ENCODE data around the gene PIK3AP1.
"Not testable (repeated sequence)": the region's sequence is repeated elsewhere in the genome, so short reads cannot be mapped to it uniquely, and the experiment has no call there.

DNA sequence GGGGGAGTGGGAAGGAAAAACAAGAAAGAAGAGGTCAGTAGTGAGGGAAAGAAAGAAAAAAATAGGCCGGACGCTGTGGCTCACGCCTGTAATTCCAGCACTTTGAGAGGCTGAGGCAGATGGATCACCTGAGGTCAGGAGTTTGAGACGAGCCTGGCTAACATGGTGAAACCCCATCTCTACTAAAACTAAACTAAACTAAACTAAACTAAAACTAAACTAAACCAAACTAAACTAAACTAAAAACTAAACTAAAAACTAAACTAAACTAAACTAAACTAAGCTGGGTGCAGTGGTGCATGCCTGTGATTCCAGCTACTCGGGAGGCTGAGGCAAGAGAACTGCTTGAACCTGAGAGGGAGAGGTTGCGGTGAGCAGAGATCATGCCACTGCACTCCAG is 22.0 kb downstream of the PIK3AP1 start:
- TF ChIP-seq, protein P1, sequence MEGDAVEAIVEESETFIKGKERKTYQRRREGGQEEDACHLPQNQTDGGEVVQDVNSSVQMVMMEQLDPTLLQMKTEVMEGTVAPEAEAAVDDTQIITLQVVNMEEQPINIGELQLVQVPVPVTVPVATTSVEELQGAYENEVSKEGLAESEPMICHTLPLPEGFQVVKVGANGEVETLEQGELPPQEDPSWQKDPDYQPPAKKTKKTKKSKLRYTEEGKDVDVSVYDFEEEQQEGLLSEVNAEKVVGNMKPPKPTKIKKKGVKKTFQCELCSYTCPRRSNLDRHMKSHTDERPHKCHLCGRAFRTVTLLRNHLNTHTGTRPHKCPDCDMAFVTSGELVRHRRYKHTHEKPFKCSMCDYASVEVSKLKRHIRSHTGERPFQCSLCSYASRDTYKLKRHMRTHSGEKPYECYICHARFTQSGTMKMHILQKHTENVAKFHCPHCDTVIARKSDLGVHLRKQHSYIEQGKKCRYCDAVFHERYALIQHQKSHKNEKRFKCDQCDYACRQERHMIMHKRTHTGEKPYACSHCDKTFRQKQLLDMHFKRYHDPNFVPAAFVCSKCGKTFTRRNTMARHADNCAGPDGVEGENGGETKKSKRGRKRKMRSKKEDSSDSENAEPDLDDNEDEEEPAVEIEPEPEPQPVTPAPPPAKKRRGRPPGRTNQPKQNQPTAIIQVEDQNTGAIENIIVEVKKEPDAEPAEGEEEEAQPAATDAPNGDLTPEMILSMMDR (IDR thresholded peaks at IDR 0.05 in 2 of 3, conservative IDR thresholded peaks at IDR 0.05 in 1 of 3; ENCODE audit: borderline replicate concordance in 1 of 3, insufficient read depth in 1 of 3, low read depth in 2 of 3, low read length in 2 of 3): not testable (repeated sequence)
- not testable (repeated sequence) for TF ChIP-seq RAD21 (IDR thresholded peaks at IDR 0.05; ENCODE audit: low read depth); POLR2A (IDR thresholded peaks at IDR 0.05; ENCODE audit: borderline replicate concordance, extremely low read depth, insufficient read depth, insufficient read length); EZH2 (IDR thresholded peaks at IDR 0.05); POLR2AphosphoS5 (IDR thresholded peaks at IDR 0.05; ENCODE audit: low read depth, low read length)

Measured in HCT116 (cell line).